GOT3 (cell line): Measurements from ENCODE around the gene RNASE2.
"Not testable (repeated sequence)": the region's sequence is repeated elsewhere in the genome, so short reads cannot be mapped to it uniquely, and the experiment has no call there.

Experiments
- DNase-seq: peaks from one replicate; lab custom pipeline; 2025; ENCODE audit warnings: mixed read lengths; lab: John Stamatoyannopoulos, UW

Gene RNASE2

GRCh38 chr14:20982646-20983369 lies 27.5 kb downstream of the RNASE2 start:
- DNase-seq, result no peak

- DNase-seq, result not testable (repeated sequence)
These were observed 30.4 kb downstream of the RNASE2 start for GRCh38 chr14:20985650-20986049.

- DNase-seq, result no peak
These were observed 31.5 kb downstream of the RNASE2 start for GRCh38 chr14:20986811-20987210.

- no peak for DNase-seq
These were observed 33.6 kb downstream of the RNASE2 start for GRCh38 chr14:20988717-20989470.

GRCh38 chr14:20989471-20989786 lies 34.1 kb downstream of the RNASE2 start:
- DNase-seq, result no peak

- peak; percentile 40 for DNase-seq
These were observed 34.7 kb downstream of the RNASE2 start, which contains the start of gene METTL17 for GRCh38 chr14:20989787-20990600. METTL17 (plus strand) TSS chr14:20989980; CDS start chr14:20990003, 23 bp downstream.

- no peak for DNase-seq
These were observed 41.2 kb downstream of the RNASE2 start for GRCh38 chr14:20996521-20996920.

GRCh38 chr14:20997115-20997514 lies 41.8 kb downstream of the RNASE2 start:
- DNase-seq, result no peak

GRCh38 chr14:20997564-20997963 lies 42.3 kb downstream of the RNASE2 start:
- DNase-seq, result no peak

GRCh38 chr14:20998139-20998538 lies 42.9 kb downstream of the RNASE2 start:
- DNase-seq, result no peak

GRCh38 chr14:20998674-20999366 lies 43.5 kb downstream of the RNASE2 start, which contains the start of gene SLC39A2:
SLC39A2 (plus strand) TSS chr14:20999293; CDS start chr14:20999447, 154 bp downstream.
- DNase-seq, result no peak

- no peak for DNase-seq
These were observed 44.3 kb downstream of the RNASE2 start for GRCh38 chr14:20999591-20999990.

- DNase-seq, result no peak
These were observed 45.9 kb downstream of the RNASE2 start for GRCh38 chr14:21001218-21001617.

GRCh38 chr14:21003788-21004346 lies 48.6 kb downstream of the RNASE2 start:
- DNase-seq, result no peak
